BJ (cell line): ENCODE data around the gene TOR1B. TPM values are rescaled to one million over a fixed set of nuclear protein-coding genes. Genes with fewer than 3 reads are reported as not detected.
"Not testable (repeated sequence)": the region's sequence is repeated elsewhere in the genome, so short reads cannot be mapped to it uniquely, and the experiment has no call there.

ENCODE experiments used
- CTCF ChIA-PET: fragments of 350-600 bp; formaldehyde crosslinking; extraction: SDS; loops from one replicate; lab custom pipeline; 2021; ENCODE audit warnings: antibody characterized with exemption, inconsistent platforms; lab: Yijun Ruan, JAX
- POLR2A ChIA-PET: fragments of 300-600 bp; sonication (Branson Sonifier 250); formaldehyde crosslinking; extraction: SDS; loops from one replicate; lab custom pipeline; 2021; ENCODE audit warnings: antibody characterized with exemption; lab: Charles Lee
- DNase-seq: peaks from one replicate; pipeline ENCODE4 v3.0.0-alpha.2; 2011; ENCODE audit warnings: low read depth
- H3K27me3 ChIP-seq: 2 replicates; pipeline ENCODE4 v1.6.0; 2011; ENCODE audit warnings: low read length; ENCODE audit not compliant: control insufficient read depth, insufficient read depth
- H3K36me3 ChIP-seq: 2 replicates; pipeline ENCODE4 v1.5.1; 2011; ENCODE audit warnings: low read length; ENCODE audit not compliant: control insufficient read depth, insufficient read depth
- H3K4me3 ChIP-seq: 2 replicates; pipeline ENCODE4 v1.5.1; 2011; ENCODE audit warnings: low read depth, mild to moderate bottlenecking, control low read depth, low read length
- polyA plus RNA-seq: library from polyadenylated mRNA; depleted of rRNA; stranded (reverse); fragments of >200 nt; gene quantifications from 2 replicates; pipeline ENCODE4 v1.2.3, GENCODE V29; 2011
- TF ChIP-seq, protein P1 (sequence below): IDR thresholded peaks from 2 replicates; pipeline ENCODE4 v1.5.1; 2011; ENCODE audit warnings: low read depth, mild to moderate bottlenecking, control low read depth, inconsistent platforms, low read length, moderate library complexity; ENCODE audit not compliant: insufficient read depth

Gene TOR1B
- polyA plus RNA-seq, 1 experiment, result 26.8 TPM

GRCh38 chr9:129786481-129786880 is 16.5 kb upstream of the TOR1B start:
- Histone ChIP-seq H3K36me3 (no peaks in the 10 kb centered on the region), H3K4me3 (no peak overlapping the region), H3K27me3 (no peaks in the 10 kb centered on the region)
- ChIA-PET CTCF (interaction anchor here (0.6 to 9.4 kb wide), 5 partner anchors 23 to 655 kb away, joined by 3 to 172 read pairs (median 7); partner anchors contain the start of gene ASB6), POLR2A (no interaction called here)
- TF ChIP-seq, protein P1, sequence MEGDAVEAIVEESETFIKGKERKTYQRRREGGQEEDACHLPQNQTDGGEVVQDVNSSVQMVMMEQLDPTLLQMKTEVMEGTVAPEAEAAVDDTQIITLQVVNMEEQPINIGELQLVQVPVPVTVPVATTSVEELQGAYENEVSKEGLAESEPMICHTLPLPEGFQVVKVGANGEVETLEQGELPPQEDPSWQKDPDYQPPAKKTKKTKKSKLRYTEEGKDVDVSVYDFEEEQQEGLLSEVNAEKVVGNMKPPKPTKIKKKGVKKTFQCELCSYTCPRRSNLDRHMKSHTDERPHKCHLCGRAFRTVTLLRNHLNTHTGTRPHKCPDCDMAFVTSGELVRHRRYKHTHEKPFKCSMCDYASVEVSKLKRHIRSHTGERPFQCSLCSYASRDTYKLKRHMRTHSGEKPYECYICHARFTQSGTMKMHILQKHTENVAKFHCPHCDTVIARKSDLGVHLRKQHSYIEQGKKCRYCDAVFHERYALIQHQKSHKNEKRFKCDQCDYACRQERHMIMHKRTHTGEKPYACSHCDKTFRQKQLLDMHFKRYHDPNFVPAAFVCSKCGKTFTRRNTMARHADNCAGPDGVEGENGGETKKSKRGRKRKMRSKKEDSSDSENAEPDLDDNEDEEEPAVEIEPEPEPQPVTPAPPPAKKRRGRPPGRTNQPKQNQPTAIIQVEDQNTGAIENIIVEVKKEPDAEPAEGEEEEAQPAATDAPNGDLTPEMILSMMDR, result no peak
- no peak for DNase-seq

GRCh38 chr9:129794549-129794948 is 8.4 kb upstream of the TOR1B start:
- ChIA-PET POLR2A (no interaction called here), CTCF (no interaction called here)
- Histone ChIP-seq H3K27me3 (peaks cover 6% of the 10 kb centered on the region), H3K4me3 (no peak overlapping the region), H3K36me3 (no peaks in the 10 kb centered on the region)
- TF ChIP-seq, protein P1, result no peak
- no peak for DNase-seq

DNA sequence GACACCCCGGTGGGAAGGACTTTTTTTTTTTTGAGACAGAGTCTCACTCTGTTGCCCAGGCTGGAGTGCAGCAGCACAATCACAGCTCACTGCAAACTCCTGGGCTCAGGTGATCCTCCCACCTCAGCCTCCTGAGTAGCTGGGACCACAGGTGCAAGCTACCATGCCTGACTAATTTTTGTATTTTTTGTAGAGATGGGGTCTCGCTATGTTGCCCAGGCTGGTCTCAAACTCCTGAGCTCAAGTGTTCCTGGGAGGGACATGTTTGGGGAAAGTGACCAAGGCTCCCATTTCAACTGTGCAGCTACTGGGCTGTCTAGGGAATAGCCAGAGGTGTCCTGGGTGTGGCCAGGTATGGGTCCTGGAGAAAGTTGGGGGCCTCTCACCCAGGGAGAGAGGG is 7.0 kb upstream of the TOR1B start:
- H3K36me3 ChIP-seq, H3K4me3 ChIP-seq, DNase-seq, POLR2A ChIA-PET, H3K27me3 ChIP-seq: not testable (repeated sequence)
- CTCF ChIA-PET, result interaction anchor here (1.6 kb wide), 1 partner anchor 58 kb away, joined by 5 read pairs; no protein-coding TSS in a partner anchor

DNA sequence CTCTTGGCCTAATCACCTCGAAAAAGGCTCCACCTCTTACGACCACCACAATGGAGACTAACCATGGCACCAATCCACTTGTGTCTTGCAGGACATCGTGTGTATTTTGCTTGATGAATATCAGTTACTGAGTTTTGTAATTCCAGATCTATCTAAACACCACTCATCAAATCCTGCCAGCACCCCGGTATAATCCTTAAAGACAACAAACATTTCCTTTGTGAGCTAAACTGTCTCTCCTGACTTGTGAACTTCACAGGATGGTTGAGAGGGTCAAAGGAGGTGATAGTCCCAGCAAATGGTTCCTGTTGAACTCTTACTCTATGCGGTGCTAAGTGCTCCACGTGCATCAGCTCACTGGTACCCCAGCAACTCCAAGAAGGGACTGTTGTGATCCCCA is 4.0 kb upstream of the TOR1B start:
- H3K27me3 ChIP-seq, result peaks cover 4% of the 10 kb centered on the region
- TF ChIP-seq, protein P1, result no peak
- ChIA-PET POLR2A (no interaction called here), CTCF (interaction anchor here (0.8 kb wide), 1 partner anchor 9 kb away, joined by 3 read pairs; no protein-coding TSS in a partner anchor)
- H3K4me3 ChIP-seq, result no peak overlapping the region
- no peak for DNase-seq
- H3K36me3 ChIP-seq, result no peaks in the 10 kb centered on the region

DNA sequence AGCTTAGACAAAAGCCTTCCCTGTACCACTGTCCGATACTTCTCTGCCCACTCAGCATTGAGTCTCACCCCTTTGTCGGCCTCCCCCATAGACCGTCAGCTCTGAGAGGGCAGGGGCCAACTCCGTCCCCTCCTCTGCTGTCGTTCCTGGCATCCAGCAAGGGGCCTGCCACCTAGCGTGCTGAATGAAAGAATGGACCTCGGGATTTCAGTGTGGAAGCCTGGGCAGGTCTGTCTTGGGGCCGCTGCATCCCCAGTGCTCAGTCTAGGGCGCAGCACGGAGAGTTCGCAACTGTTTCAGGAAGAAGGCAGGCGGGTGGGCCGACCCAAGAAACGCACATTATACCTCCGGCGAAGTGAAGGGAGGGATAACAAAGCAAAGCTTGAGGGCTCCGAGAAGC is 1.5 kb upstream of the TOR1B start:
- H3K27me3 ChIP-seq, result no peaks in the 10 kb centered on the region
- TF ChIP-seq, protein P1, result no peak
- ChIA-PET CTCF (interaction anchor here (0.6 to 1.8 kb wide), 3 partner anchors 11 to 74 kb away, joined by 3 to 10 read pairs (median 4); no protein-coding TSS in a partner anchor), POLR2A (no interaction called here)
- H3K4me3 ChIP-seq, result no peak overlapping the region
- peaks cover 2% of the 10 kb centered on the region for H3K36me3 ChIP-seq
- no peak for DNase-seq

DNA sequence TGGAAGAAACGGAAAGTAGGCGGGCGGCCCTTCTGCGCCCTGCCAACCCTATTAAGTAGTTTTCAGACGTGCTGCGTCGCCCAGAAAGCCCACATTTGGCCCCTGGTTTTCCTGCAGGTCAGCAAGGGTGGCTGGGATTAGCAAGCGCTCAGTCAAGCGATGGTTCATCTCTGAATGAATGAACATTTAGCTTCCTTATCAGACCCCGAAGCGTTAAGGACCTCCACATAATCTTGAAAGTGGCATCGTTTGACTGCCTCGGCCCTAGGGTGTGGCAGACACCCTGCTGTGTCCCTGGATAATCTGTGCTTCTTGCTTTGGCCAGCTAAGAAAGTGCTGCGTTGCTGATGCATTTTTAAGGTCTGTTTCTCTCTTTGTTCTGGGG is 684 bp downstream of the TOR1B start:
- peaks cover 2% of the 10 kb centered on the region for H3K36me3 ChIP-seq
- POLR2A ChIA-PET, result interaction anchor here (0.6 kb wide), 1 partner anchor 54 kb away, joined by 3 read pairs; no protein-coding TSS in a partner anchor
- peak overlapping the region; percentile 79 for H3K4me3 ChIP-seq
- no peaks in the 10 kb centered on the region for H3K27me3 ChIP-seq
- CTCF ChIA-PET, result no interaction called here
- TF ChIP-seq, protein P1, result no peak
- no peak for DNase-seq
